ENCODE measurements around the gene SPRYD3. TPM values are rescaled to one million over a fixed set of nuclear protein-coding genes. Genes with fewer than 3 reads are reported as not detected.

Gene SPRYD3
- total and polyA plus RNA-seq, 4 donors, result 53.8 to 101 (median 66.2) TPM

GRCh38 chr12:53091756-53092155 is 12.6 kb upstream of the SPRYD3 start:
- ATAC-seq (ENCODE audit: low FRiP score), result no peak
- Histone ChIP-seq H3K4me1 (ENCODE audit: control insufficient read depth in 1 of 2, insufficient read depth in 2 of 2, low read length in 2 of 2) (no peaks in the 10 kb centered on the region), H3K27ac (ENCODE audit: low read depth in 1 of 2, low read length in 2 of 2) (no peak overlapping the region), H3K9me3 (ENCODE audit: control insufficient read depth, low read length) (no peaks in the 10 kb centered on the region), H3K27me3 (ENCODE audit: control insufficient read depth in 1 of 2, insufficient read depth in 2 of 2, low read length in 1 of 2) (no peaks in the 10 kb centered on the region), H3K36me3 (ENCODE audit: control insufficient read depth in 1 of 2, insufficient read depth in 2 of 2, low read length in 1 of 2) (no peaks in the 10 kb centered on the region), H3K4me3 (ENCODE audit: low read length in 2 of 2) (no peak overlapping the region)
- 81 to 85% methylated on average over 6 of the region's 6 CpGs for WGBS, 2 donors
- no peak for DNase-seq
- intact Hi-C loops (cut with DNase I), result no loop called here

- Histone ChIP-seq H3K27ac (ENCODE audit: low read depth in 1 of 2, low read length in 2 of 2) (no peak overlapping the region), H3K27me3 (ENCODE audit: control insufficient read depth in 1 of 2, insufficient read depth in 2 of 2, low read length in 1 of 2) (no peaks in the 10 kb centered on the region), H3K36me3 (ENCODE audit: control insufficient read depth in 1 of 2, insufficient read depth in 2 of 2, low read length in 1 of 2) (no peaks in the 10 kb centered on the region), H3K4me1 (ENCODE audit: control insufficient read depth in 1 of 2, insufficient read depth in 2 of 2, low read length in 2 of 2) (no peaks in the 10 kb centered on the region), H3K9me3 (ENCODE audit: control insufficient read depth, low read length) (no peaks in the 10 kb centered on the region), H3K4me3 (ENCODE audit: low read length in 2 of 2) (no peak overlapping the region)
- ATAC-seq (ENCODE audit: low FRiP score) (no peak), DNase-seq (no peak)
- intact Hi-C loops (cut with DNase I), result no loop called here
- 68 to 78% methylated on average over 2 of the region's 2 CpGs for WGBS, 2 donors
Measured at GRCh38 chr12:53090554-53090953, 11.4 kb upstream of the SPRYD3 start.

DNA sequence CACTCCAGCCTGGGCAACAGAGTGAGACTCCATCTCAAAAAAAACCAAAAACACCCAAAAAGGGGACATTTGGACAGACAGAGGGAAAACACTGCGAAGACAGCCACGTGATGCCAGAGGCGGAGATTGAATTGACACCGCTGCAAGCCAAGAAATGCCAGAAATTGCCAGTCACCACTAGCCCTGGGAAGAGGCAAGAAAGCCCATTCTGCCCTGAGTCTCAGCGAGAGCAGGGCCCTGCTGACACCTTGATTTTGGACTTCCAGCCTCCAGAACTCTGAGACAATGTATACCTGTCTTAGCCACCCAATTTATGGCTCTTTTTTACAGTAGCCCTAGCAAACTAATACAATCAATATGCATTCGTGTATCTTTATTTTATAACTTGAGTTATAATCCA is 10.9 kb upstream of the SPRYD3 start:
- no peaks in the 10 kb centered on the region for H3K4me1 ChIP-seq (ENCODE audit: control insufficient read depth in 1 of 2, insufficient read depth in 2 of 2, low read length in 2 of 2)
- WGBS, 2 donors, result 96 to 98% methylated on average over 6 of the region's 6 CpGs
- H3K4me3 ChIP-seq (ENCODE audit: low read length in 2 of 2), result no peak overlapping the region
- ATAC-seq (ENCODE audit: low FRiP score) (no peak), DNase-seq (no peak)
- no peaks in the 10 kb centered on the region for H3K9me3 ChIP-seq (ENCODE audit: control insufficient read depth, low read length)
- H3K27ac ChIP-seq (ENCODE audit: low read depth in 1 of 2, low read length in 2 of 2), result no peak overlapping the region
- no peaks in the 10 kb centered on the region for H3K36me3 ChIP-seq (ENCODE audit: control insufficient read depth in 1 of 2, insufficient read depth in 2 of 2, low read length in 1 of 2)
- intact Hi-C loops (cut with DNase I), result no loop called here
- no peaks in the 10 kb centered on the region for H3K27me3 ChIP-seq (ENCODE audit: control insufficient read depth in 1 of 2, insufficient read depth in 2 of 2, low read length in 1 of 2)

DNA sequence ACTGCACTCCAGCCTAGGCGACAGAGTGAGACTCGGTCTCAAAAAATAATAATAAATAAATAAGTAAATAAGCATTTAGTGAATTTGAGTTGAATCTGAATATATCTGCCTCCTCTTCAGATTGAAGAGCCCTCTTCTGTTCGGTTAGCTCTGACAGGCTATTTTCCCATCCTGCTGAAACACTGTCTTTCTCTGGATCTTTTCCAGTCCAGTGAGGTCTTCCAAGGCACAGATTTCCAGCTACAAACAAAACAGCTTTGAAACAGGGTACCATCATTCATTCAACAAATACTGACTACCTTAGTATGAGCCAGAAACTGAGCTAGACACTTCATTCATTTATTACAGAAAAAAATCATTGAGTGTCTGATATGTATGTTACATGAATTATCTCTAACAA is 7.2 kb upstream of the SPRYD3 start:
- no peak for DNase-seq
- no peaks in the 10 kb centered on the region for H3K36me3 ChIP-seq (ENCODE audit: control insufficient read depth in 1 of 2, insufficient read depth in 2 of 2, low read length in 1 of 2)
- no peak overlapping the region for H3K4me3 ChIP-seq (ENCODE audit: low read length in 2 of 2)
- intact Hi-C loops (cut with DNase I), result no loop called here
- no peaks in the 10 kb centered on the region for H3K9me3 ChIP-seq (ENCODE audit: control insufficient read depth, low read length)
- H3K27me3 ChIP-seq (ENCODE audit: control insufficient read depth in 1 of 2, insufficient read depth in 2 of 2, low read length in 1 of 2), result no peaks in the 10 kb centered on the region
- no peak for ATAC-seq (ENCODE audit: low FRiP score)
- no peak overlapping the region for H3K27ac ChIP-seq (ENCODE audit: low read depth in 1 of 2, low read length in 2 of 2)
- no peaks in the 10 kb centered on the region for H3K4me1 ChIP-seq (ENCODE audit: control insufficient read depth in 1 of 2, insufficient read depth in 2 of 2, low read length in 2 of 2)
- WGBS, 2 donors, result 91 to 97% methylated on average over 3 of the region's 3 CpGs

DNA sequence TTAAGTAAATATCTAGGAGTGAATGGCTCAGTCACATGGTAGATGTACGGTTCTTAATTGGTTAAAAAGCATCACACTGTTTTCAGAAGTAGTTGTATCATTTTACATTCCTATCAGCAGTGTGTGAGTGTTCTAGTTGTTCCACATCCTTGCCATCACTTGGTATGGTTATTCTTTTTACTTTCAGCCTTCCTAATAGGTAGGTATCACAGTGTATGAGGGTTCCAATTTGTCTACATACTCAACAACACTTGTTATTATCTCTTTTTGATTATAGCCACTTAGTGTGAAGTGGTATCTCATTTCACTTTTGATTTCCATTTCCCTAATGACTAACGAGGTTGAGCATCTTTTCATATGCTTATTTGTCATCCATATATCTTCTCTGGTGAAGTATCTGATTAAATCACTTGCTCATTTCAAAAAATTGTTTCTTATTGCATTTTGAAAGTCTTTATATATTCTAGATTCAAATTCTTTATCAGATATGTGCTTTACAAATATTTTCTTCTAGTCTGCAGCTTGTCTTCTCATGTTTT is 3.5 kb upstream of the SPRYD3 start:
- Histone ChIP-seq H3K36me3 (ENCODE audit: control insufficient read depth in 1 of 2, insufficient read depth in 2 of 2, low read length in 1 of 2) (no peaks in the 10 kb centered on the region), H3K4me1 (ENCODE audit: control insufficient read depth in 1 of 2, insufficient read depth in 2 of 2, low read length in 2 of 2) (peaks cover 0 to 1% of the 10 kb centered on the region in 2 donors), H3K27me3 (ENCODE audit: control insufficient read depth in 1 of 2, insufficient read depth in 2 of 2, low read length in 1 of 2) (no peaks in the 10 kb centered on the region), H3K27ac (ENCODE audit: low read depth in 1 of 2, low read length in 2 of 2) (no peak overlapping the region), H3K9me3 (ENCODE audit: control insufficient read depth, low read length) (no peaks in the 10 kb centered on the region), H3K4me3 (ENCODE audit: low read length in 2 of 2) (no peak overlapping the region)
- DNase-seq, result no peak
- 79 to 83% methylated on average over 2 of the region's 2 CpGs for WGBS, 2 donors
- ATAC-seq (ENCODE audit: low FRiP score), result no peak
- intact Hi-C loops (cut with DNase I), result no loop called here

DNA sequence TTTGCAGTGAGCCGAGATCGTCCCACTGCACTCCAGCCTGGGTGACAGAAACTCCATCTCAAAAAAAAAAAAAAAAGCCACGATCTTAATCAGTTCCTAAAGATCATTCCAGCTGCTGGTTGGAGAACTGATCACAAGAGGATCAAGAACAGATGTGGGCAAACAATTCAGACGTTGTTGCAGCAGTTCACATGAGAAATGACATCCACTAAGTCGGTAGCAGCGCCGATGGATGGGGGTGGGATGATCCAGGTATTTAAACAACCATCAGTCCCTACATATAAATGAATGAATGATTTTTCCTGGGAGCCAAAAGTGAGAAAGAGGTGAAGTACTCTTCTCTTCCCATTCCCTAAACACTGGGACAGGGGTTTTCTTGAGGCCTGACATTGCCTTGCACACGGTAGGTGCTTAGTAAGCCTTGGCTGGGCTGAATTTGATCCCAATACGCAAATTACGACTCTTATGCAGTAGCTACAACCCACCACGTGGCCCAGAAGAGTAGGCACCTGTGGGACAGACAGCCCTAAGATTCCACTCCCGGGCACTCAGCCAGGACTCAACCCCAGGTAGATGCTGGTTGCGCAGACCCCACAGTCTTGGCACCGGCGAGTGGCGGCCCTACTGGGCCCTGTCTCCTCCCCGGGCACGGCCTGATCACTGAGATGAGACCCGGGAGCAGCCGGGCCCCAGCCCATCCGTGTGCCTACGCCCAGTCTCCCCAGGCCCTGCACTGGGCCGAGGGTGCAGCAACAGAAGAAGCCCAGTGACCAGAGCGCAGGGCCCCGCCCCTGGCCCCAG is 565 bp downstream of the SPRYD3 start:
- WGBS, 2 donors, result 11 to 12% methylated on average over 22 to 25 of the region's 25 CpGs
- DNase-seq, result peak in 1 of 2 donors; percentile 44
- Histone ChIP-seq H3K36me3 (ENCODE audit: control insufficient read depth in 1 of 2, insufficient read depth in 2 of 2, low read length in 1 of 2) (peaks cover 0 to 3% of the 10 kb centered on the region in 2 donors), H3K27me3 (ENCODE audit: control insufficient read depth in 1 of 2, insufficient read depth in 2 of 2, low read length in 1 of 2) (no peaks in the 10 kb centered on the region), H3K4me3 (ENCODE audit: low read length in 2 of 2) (peak overlapping the region; percentile 79 to 92), H3K27ac (ENCODE audit: low read depth in 1 of 2, low read length in 2 of 2) (peak overlapping the region; percentile 15 to 70), H3K4me1 (ENCODE audit: control insufficient read depth in 1 of 2, insufficient read depth in 2 of 2, low read length in 2 of 2) (peaks cover 2% of the 10 kb centered on the region in 2 donors), H3K9me3 (ENCODE audit: control insufficient read depth, low read length) (no peaks in the 10 kb centered on the region)
- ATAC-seq (ENCODE audit: low FRiP score), result peak; percentile 1
- intact Hi-C loops (cut with DNase I), result loop anchor here in 1 of 2 donors (2.0 kb wide), 1 partner anchor 20 kb away; no protein-coding TSS in a partner anchor

DNA sequence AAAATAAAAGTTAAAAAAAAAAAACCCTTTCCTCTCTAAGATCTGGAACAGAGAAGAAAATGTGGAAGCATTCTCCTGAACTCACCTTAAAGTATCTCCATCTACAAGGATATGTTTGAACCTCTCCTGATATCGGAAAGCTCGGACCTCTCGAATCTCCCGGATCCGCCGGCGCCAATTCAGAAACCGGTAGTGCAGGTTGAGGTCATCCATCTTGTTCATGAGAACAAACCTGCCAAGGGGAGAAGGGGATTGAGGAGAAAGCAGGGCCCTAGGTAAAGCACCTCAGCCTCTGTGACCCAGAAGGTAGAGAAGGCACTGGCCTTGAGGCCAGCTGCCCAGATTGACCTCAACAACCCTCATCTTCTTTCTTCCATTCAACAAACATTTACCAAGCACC is 2.2 kb downstream of the SPRYD3 start:
- no peak overlapping the region for H3K4me3 ChIP-seq (ENCODE audit: low read length in 2 of 2)
- no peaks in the 10 kb centered on the region for H3K9me3 ChIP-seq (ENCODE audit: control insufficient read depth, low read length)
- ATAC-seq (ENCODE audit: low FRiP score) (no peak), DNase-seq (peak in 1 of 2 donors; percentile 33)
- no peaks in the 10 kb centered on the region for H3K27me3 ChIP-seq (ENCODE audit: control insufficient read depth in 1 of 2, insufficient read depth in 2 of 2, low read length in 1 of 2)
- intact Hi-C loops (cut with DNase I), result no loop called here
- peaks cover 0 to 3% of the 10 kb centered on the region in 2 donors for H3K36me3 ChIP-seq (ENCODE audit: control insufficient read depth in 1 of 2, insufficient read depth in 2 of 2, low read length in 1 of 2)
- 93 to 96% methylated on average over 8 of the region's 8 CpGs for WGBS, 2 donors
- no peak overlapping the region for H3K27ac ChIP-seq (ENCODE audit: low read depth in 1 of 2, low read length in 2 of 2)
- H3K4me1 ChIP-seq (ENCODE audit: control insufficient read depth in 1 of 2, insufficient read depth in 2 of 2, low read length in 2 of 2), result peaks cover 2 to 6% of the 10 kb centered on the region in 2 donors

DNA sequence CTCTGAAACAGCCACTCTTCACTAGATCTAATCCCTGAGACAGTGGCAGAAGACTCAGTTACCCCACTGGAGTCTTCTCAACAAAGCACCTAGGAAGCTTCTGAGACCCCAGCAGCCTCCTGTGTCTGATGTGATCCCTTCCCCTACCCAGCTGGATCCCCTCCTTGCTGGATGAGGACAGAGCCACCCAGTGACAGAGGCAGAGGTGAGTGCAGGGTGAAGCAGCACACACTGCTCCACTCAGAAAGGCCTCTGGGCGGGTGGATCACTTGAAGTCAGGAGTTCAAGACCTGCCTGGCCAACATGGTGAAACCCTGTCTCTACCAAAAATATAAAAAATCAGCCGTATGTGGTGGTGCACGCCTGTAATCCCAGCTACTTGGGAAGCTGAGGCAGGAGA is 2.7 kb downstream of the SPRYD3 start:
- intact Hi-C loops (cut with DNase I), result no loop called here
- ATAC-seq (ENCODE audit: low FRiP score) (no peak), DNase-seq (peak in 1 of 2 donors; percentile 26)
- WGBS, 2 donors, result 88 to 91% methylated on average over 3 of the region's 3 CpGs
- Histone ChIP-seq H3K27ac (ENCODE audit: low read depth in 1 of 2, low read length in 2 of 2) (no peak overlapping the region), H3K27me3 (ENCODE audit: control insufficient read depth in 1 of 2, insufficient read depth in 2 of 2, low read length in 1 of 2) (no peaks in the 10 kb centered on the region), H3K4me1 (ENCODE audit: control insufficient read depth in 1 of 2, insufficient read depth in 2 of 2, low read length in 2 of 2) (peaks cover 2 to 6% of the 10 kb centered on the region in 2 donors), H3K36me3 (ENCODE audit: control insufficient read depth in 1 of 2, insufficient read depth in 2 of 2, low read length in 1 of 2) (peaks cover 0 to 3% of the 10 kb centered on the region in 2 donors), H3K9me3 (ENCODE audit: control insufficient read depth, low read length) (no peaks in the 10 kb centered on the region), H3K4me3 (ENCODE audit: low read length in 2 of 2) (no peak overlapping the region)

DNA sequence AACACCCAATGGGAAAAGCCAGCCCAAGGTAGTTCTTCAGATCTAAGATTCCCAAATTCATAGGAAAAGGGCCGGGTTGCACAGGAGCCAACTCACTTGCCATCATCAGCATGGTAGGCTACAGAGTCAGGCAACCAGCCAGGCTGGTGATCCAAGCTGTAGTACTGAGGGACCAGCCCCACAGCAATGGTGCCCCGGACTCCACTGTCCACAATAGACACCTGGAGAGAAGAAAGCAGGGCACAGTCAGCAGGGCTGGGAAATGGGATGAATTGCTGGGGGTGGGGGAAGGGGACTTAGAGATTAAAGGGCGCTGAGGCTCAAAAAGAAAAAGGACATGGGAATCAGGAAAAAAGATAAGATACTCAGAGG is 4.2 kb downstream of the SPRYD3 start:
- no peaks in the 10 kb centered on the region for H3K27me3 ChIP-seq (ENCODE audit: control insufficient read depth in 1 of 2, insufficient read depth in 2 of 2, low read length in 1 of 2)
- H3K27ac ChIP-seq (ENCODE audit: low read depth in 1 of 2, low read length in 2 of 2), result no peak overlapping the region
- H3K36me3 ChIP-seq (ENCODE audit: control insufficient read depth in 1 of 2, insufficient read depth in 2 of 2, low read length in 1 of 2), result peaks cover 0 to 3% of the 10 kb centered on the region in 2 donors
- H3K9me3 ChIP-seq (ENCODE audit: control insufficient read depth, low read length), result no peaks in the 10 kb centered on the region
- DNase-seq (peak in 1 of 2 donors; percentile 55), ATAC-seq (ENCODE audit: low FRiP score) (no peak)
- H3K4me1 ChIP-seq (ENCODE audit: control insufficient read depth in 1 of 2, insufficient read depth in 2 of 2, low read length in 2 of 2), result peaks cover 2 to 6% of the 10 kb centered on the region in 2 donors
- intact Hi-C loops (cut with DNase I), result no loop called here
- no peak overlapping the region for H3K4me3 ChIP-seq (ENCODE audit: low read length in 2 of 2)
- 81 to 90% methylated on average over 3 of the region's 3 CpGs for WGBS, 2 donors

Data from aorta (tissue), 5 donors.